Lung (tissue), 12 donors: ENCODE results near the gene NPC1. TPM values are rescaled to one million over a fixed set of nuclear protein-coding genes. Genes with fewer than 3 reads are reported as not detected.

Source experiments
- ATAC-seq: fragments of 200-7000 bp; cut with Tn5 transposase; one replicate; pipeline ENCODE4 v1.9.1; 2020; ENCODE audit warnings: moderate number of reproducible peaks; ENCODE audit not compliant: insufficient read depth, low FRiP score
- DNase-seq, 3 donors: peaks; one replicate each; pipeline ENCODE4 v3.0.0-alpha.2; 2013 to 2017
- H3K27ac ChIP-seq, 2 donors: one replicate each; pipeline ENCODE4 v1.5.1; 2013; ENCODE audit warnings: mild to moderate bottlenecking in 2 of 2, moderate library complexity in 2 of 2, control low read depth in 1 of 2, inconsistent platforms in 1 of 2, low read depth in 1 of 2, low read length in 1 of 2
- H3K27me3 ChIP-seq, 3 donors: one replicate each; pipeline ENCODE4 v1.5.1; 2013; ENCODE audit warnings: low read length in 2 of 3; ENCODE audit not compliant: control insufficient read depth in 3 of 3, insufficient read depth in 3 of 3
- H3K36me3 ChIP-seq, 4 donors: one replicate each; pipeline ENCODE4 v1.5.1; 2013; ENCODE audit warnings: low read length in 4 of 4, mild to moderate bottlenecking in 1 of 4, moderate library complexity in 1 of 4; ENCODE audit not compliant: control insufficient read depth in 4 of 4, insufficient read depth in 4 of 4
- H3K4me1 ChIP-seq, 5 donors: one replicate each; pipeline ENCODE4 v1.5.1; 2013; ENCODE audit warnings: low read length in 5 of 5, mild to moderate bottlenecking in 2 of 5, moderate library complexity in 1 of 5; ENCODE audit not compliant: control insufficient read depth in 5 of 5, insufficient read depth in 5 of 5
- H3K4me3 ChIP-seq: one replicate; pipeline ENCODE4 v1.5.1; 2013; ENCODE audit warnings: mild to moderate bottlenecking, control low read depth, moderate library complexity
- H3K9ac ChIP-seq, 2 donors: one replicate each; pipeline ENCODE4 v1.5.1; 2013; ENCODE audit warnings: low read length in 2 of 2, control low read depth in 1 of 2; ENCODE audit not compliant: insufficient read depth in 1 of 2
- H3K9me3 ChIP-seq, 4 donors: one replicate each; pipeline ENCODE4 v1.5.1; 2013; ENCODE audit warnings: low read length in 3 of 4, mild to moderate bottlenecking in 1 of 4, moderate library complexity in 1 of 4; ENCODE audit not compliant: control insufficient read depth in 4 of 4, insufficient read depth in 3 of 4
- WGBS, 2 donors: extraction: QIAGEN DNeasy Blood & Tissue Kit; methylation state at CpG; one replicate each; pipeline ENCODE4 v1.1.7; 2013; 5-methylcytosine and 5-hydroxymethylcytosine counted together
- polyA plus RNA-seq, 2 donors: library from polyadenylated mRNA; stranded (reverse); fragments of 200-250 nt; gene quantifications; one replicate each; pipeline ENCODE4 v1.2.1, GENCODE V29; 2013
- total RNA-seq, 2 donors: library from RNA; depleted of rRNA in 1 of 2; stranded (reverse); fragments of >200 nt in 1 of 2; gene quantifications; one replicate each; pipeline ENCODE4 v1.2.1, GENCODE V29; 2014 to 2021
- TF ChIP-seq, protein P1 (sequence below): IDR thresholded peaks from 2 replicates; pipeline ENCODE4 v1.5.1; 2012; ENCODE audit warnings: mild to moderate bottlenecking; ENCODE audit errors: control extremely low read depth, extremely low read depth
- donor health status: control.
- donor health status: control.
- donor health status: Bipolar disorder and iron deficiency.
- donor health status: healthy.
- donor health status: DM: yes; HTN: yes; CAD: no.

The NPC1 gene
- total and polyA plus RNA-seq, 4 donors: 47.7 to 143 (median 73.0) TPM

GRCh38 chr18:23626451-23627279, 40.4 kb upstream of the NPC1 start:
- DNase-seq: no peak
- H3K4me1 ChIP-seq: no peaks in the 10 kb centered on the region
- no peaks in the 10 kb centered on the region for H3K36me3 ChIP-seq
- H3K9ac ChIP-seq: no peak overlapping the region
- H3K27ac ChIP-seq: no peak overlapping the region
- no peak for ATAC-seq
- H3K9me3 ChIP-seq: no peaks in the 10 kb centered on the region
- no peak overlapping the region for H3K4me3 ChIP-seq
- WGBS, 2 donors: 44 to 71% methylated on average over 4 of the region's 4 CpGs
- TF ChIP-seq, protein P1, sequence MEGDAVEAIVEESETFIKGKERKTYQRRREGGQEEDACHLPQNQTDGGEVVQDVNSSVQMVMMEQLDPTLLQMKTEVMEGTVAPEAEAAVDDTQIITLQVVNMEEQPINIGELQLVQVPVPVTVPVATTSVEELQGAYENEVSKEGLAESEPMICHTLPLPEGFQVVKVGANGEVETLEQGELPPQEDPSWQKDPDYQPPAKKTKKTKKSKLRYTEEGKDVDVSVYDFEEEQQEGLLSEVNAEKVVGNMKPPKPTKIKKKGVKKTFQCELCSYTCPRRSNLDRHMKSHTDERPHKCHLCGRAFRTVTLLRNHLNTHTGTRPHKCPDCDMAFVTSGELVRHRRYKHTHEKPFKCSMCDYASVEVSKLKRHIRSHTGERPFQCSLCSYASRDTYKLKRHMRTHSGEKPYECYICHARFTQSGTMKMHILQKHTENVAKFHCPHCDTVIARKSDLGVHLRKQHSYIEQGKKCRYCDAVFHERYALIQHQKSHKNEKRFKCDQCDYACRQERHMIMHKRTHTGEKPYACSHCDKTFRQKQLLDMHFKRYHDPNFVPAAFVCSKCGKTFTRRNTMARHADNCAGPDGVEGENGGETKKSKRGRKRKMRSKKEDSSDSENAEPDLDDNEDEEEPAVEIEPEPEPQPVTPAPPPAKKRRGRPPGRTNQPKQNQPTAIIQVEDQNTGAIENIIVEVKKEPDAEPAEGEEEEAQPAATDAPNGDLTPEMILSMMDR: no peak
- no peaks in the 10 kb centered on the region for H3K27me3 ChIP-seq

DNA sequence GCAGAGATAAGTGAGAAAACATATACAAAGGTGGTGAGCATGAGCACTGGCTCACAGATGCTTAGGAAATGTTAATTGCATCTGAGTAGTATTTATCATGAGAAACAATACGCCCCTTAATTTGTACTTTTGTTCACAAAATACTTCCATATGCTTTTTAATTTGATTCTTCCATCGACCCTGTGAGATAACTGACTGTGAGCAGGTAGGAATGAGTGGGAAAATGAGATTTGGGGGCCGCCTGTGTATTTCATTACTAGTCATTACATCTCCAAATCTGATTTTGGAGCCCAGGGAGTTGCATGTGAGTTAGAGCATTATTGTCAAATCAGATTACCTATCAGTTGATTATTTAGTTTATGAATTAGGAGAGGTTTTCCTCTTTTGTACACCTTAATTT, 36.7 kb upstream of the NPC1 start:
- Histone ChIP-seq H3K9ac (no peak overlapping the region), H3K9me3 (no peaks in the 10 kb centered on the region), H3K27me3 (peaks cover 0 to 17% (median 9%) of the 10 kb centered on the region in 3 donors), H3K4me3 (no peak overlapping the region), H3K4me1 (peaks cover 2 to 15% (median 3%) of the 10 kb centered on the region in 5 donors), H3K36me3 (no peaks in the 10 kb centered on the region), H3K27ac (no peak overlapping the region)
- ATAC-seq (no peak), DNase-seq (no peak)
- TF ChIP-seq, protein P1: no peak
- WGBS, 2 donors: 91 to 94% methylated on average over 3 of the region's 3 CpGs

- peak; percentile 50 to 59 (median 59) for DNase-seq
- Histone ChIP-seq H3K27ac (peak overlapping the region in 1 of 2 donors; percentile 68), H3K9ac (peak overlapping the region; percentile 33 to 38), H3K27me3 (peaks cover 0 to 18% (median 9%) of the 10 kb centered on the region in 3 donors), H3K4me1 (peaks cover 2 to 15% (median 3%) of the 10 kb centered on the region in 5 donors), H3K9me3 (no peaks in the 10 kb centered on the region), H3K36me3 (no peaks in the 10 kb centered on the region), H3K4me3 (peak overlapping the region; percentile 16)
- ATAC-seq: peak; percentile 29
- TF ChIP-seq, protein P1: no peak
- WGBS, 2 donors: 2 to 8% methylated on average over 40 to 41 of the region's 41 CpGs
Observed at GRCh38 chr18:23619388-23619881, 33.1 kb upstream of the NPC1 start.
